Stimulated activated CD4-positive, alpha-beta T cell treated with anti-CD3 and anti-CD28 coated beads, Interleukin-12 subunit alpha, Interleukin-12 subunit beta, amount 100 ng/mL, for 48 hours (primary cell): ENCODE results near the gene SNRNP48.

ENCODE experiments used
- DNase-seq, 3 donors: peaks; one replicate each; pipeline ENCODE4 v3.0.0-alpha.2; 2020; ENCODE audit warnings: low read depth in 2 of 3, low spot score in 1 of 3

SNRNP48 gene

GRCh38 chr6:7559196-7559595 lies 30.8 kb upstream of the SNRNP48 start:
- no peak for DNase-seq

DNA sequence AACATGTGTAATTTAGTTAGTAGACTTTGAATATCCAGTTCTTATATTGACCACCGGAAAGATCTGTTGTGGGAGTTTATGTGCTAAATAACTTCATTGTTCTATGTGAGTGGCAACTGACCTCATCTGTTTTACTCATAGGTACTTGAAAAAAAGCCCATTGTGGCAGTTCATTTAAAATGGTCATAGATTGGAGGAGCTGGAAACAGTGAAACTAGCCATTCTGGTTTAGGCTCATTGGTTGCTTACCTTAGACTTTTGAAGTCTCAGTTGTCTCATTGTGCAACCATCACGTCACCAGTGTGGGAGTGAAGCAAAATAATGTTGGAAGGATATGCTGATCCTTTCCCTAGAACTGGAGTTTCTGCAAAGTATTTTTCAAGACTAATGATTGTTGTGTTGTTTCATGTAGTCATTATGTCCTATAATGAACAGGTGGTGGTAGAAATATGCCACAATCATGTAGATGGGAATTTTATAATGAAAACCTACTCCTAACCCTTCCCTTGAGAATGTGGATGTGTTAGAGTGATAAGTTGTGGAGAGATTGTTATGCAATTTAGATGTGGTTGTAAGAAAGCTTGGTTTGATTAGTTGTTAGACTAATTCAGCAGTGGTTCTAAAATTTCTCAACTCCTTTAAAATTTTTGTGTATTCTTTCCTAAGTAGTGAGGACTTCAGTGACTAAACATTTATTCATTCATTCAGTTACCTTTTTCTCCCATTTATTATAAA lies 30.2 kb upstream of the SNRNP48 start:
- DNase-seq = no peak

- DNase-seq = no peak
Measured at GRCh38 chr6:7561153-7561964, 28.6 kb upstream of the SNRNP48 start.

GRCh38 chr6:7562769-7563168 lies 27.2 kb upstream of the SNRNP48 start:
- no peak for DNase-seq

DNA sequence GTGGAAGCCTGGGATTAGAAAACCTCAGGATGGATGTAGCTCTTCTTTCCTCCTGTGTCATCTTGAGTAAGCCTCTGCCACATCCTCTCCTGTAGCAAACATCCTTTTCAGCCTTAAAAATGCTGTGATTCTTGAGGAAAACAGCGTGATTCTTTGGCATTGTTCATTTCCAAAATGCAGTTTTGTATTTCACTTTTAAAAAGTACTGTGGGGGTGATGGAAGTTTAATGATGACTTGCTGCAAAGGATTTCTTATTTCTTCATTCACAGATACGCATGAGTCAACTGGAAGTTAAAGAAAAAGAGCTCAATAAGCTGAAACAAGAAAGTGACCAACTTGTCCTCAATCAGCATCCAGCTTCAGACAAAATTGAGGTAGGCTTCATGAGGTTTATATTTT lies 23.9 kb upstream of the SNRNP48 start:
- DNase-seq = no peak

- no peak for DNase-seq
Measured at GRCh38 chr6:7566617-7567173, 23.3 kb upstream of the SNRNP48 start.

DNA sequence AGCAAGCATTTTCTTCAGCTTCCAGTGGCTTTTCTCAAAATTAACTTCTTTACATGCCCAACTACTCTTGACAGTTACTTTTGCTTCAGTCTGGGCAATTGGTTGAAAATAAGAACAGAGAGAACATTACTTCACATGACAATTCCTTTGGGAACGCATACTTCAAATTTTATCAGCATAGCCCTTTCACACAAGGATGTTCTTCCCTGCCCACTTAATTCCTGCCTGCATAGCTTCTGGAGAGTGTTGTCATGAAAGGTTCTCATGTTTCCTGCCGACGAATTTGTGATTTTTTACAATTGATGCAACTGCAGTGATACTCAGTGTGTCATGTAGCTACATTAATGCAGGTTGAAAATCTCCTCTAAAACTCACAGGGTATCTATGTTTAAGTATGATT lies 22.0 kb upstream of the SNRNP48 start:
- no peak for DNase-seq

- no peak for DNase-seq
Measured at GRCh38 chr6:7569082-7569481, 20.9 kb upstream of the SNRNP48 start.

DNA sequence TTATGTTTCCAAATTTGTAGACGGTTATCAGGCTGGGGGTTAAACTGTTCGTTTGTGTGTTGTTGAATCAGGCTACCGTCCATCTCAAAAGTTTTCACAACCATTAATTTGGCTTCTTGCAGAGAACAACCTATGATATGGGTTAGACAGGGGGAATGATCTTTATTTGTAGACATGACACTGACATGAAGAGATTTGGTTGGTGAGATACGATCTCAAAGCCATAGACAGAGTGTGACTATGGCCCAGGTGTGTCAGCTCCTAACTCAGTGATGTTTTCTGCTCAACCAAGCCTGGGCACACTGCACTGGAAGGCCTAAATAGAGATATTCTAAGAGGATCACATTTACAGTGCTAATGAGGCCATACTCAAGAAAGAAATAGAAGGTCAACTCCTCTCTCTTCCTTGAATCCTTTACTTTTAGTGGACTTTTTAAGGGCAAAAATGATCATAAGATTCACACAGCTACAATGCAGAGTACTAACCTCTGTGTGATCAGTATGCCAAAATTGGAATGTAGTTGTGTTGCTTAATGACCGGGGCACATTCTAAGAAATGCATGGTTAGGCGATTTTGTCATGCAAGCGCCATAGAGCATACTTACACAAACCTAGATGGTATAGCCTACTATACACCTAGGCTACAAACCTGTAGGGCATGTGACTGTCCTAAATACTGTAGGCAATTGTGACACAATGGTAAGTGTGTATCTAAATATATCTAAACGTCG lies 17.6 kb upstream of the SNRNP48 start:
- DNase-seq = no peak

DNA sequence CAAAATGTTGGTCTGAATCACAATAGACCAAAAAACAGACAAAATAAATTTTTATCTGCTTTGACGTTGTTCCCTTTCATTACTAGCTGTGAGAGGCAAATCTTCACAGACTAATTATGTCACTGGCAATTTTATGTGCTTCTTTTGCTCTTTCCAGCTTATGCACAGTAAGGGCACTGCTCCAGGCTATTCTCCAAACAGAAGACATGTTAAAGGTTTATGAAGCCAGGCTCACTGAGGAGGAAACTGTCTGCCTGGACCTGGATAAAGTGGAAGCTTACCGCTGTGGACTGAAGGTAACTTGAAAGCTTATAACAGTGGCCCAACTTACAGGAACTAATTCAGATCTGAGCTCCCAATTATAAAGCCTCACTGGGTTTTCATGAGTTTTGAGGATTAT lies 15.5 kb upstream of the SNRNP48 start:
- no peak for DNase-seq

GRCh38 chr6:7578516-7578915 lies 11.5 kb upstream of the SNRNP48 start:
- DNase-seq = no peak

DNA sequence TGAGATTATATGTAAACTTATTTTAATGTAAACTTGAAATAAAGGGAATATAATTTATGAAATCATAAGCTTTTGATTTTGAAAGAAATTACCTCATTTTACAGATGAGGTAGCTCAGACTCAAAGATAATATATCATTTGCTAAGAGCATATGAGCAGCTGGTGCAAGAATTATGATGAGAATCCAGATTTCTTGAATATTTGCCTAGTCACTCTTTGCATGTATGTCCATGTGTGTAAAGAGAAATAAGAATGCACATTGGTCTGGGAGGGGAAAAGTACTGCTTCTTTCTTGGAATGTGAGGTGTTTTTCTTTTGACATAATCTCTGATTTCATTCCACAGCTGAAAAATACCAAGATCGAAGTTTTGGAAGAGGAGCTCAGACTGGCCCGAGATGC lies 11.1 kb upstream of the SNRNP48 start:
- no peak for DNase-seq

DNA sequence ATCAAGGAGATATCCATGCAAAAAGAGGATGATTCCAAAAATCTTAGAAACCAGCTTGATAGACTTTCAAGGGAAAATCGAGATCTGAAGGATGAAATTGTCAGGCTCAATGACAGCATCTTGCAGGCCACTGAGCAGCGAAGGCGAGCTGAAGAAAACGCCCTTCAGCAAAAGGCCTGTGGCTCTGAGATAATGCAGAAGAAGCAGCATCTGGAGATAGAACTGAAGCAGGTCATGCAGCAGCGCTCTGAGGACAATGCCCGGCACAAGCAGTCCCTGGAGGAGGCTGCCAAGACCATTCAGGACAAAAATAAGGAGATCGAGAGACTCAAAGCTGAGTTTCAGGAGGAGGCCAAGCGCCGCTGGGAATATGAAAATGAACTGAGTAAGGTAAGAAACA lies 10.1 kb upstream of the SNRNP48 start:
- DNase-seq = no peak

DNA sequence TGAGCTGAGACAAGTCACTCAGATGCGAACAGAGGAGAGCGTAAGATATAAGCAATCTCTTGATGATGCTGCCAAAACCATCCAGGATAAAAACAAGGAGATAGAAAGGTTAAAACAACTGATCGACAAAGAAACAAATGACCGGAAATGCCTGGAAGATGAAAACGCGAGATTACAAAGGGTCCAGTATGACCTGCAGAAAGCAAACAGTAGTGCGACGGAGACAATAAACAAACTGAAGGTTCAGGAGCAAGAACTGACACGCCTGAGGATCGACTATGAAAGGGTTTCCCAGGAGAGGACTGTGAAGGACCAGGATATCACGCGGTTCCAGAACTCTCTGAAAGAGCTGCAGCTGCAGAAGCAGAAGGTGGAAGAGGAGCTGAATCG lies 9.5 kb upstream of the SNRNP48 start:
- DNase-seq = no peak

DNA sequence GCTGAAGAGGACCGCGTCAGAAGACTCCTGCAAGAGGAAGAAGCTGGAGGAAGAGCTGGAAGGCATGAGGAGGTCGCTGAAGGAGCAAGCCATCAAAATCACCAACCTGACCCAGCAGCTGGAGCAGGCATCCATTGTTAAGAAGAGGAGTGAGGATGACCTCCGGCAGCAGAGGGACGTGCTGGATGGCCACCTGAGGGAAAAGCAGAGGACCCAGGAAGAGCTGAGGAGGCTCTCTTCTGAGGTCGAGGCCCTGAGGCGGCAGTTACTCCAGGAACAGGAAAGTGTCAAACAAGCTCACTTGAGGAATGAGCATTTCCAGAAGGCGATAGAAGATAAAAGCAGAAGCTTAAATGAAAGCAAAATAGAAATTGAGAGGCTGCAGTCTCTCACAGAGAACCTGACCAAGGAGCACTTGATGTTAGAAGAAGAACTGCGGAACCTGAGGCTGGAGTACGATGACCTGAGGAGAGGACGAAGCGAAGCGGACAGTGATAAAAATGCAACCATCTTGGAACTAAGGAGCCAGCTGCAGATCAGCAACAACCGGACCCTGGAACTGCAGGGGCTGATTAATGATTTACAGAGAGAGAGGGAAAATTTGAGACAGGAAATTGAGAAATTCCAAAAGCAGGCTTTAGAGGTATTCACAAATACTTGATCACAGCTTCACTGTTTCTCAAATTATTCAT lies 8.9 kb upstream of the SNRNP48 start:
- no peak for DNase-seq

GRCh38 chr6:7585287-7585930 lies 4.6 kb upstream of the SNRNP48 start:
- no peak for DNase-seq

GRCh38 chr6:7587631-7588100 lies 2.3 kb upstream of the SNRNP48 start:
- no peak for DNase-seq

DNA sequence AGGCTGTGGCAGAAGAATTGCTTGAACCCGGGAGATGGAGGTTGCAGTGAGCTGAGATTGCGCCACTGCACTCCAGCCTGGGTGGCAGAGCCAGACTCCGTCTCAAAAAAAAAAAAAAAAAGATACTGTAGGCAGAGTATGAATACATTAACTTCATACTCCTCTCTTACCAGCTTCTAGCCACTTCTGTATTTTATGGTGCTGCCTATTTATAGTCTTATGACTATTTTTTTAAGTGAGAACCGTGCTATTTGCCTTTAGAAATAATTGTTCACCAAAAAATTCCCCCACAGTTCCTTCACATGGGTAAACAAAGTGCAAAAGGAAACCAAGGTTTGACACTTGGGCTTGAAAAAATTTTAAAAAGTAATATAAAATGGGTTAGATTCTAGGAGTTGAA lies 1.5 kb upstream of the SNRNP48 start:
- no peak for DNase-seq

DNA sequence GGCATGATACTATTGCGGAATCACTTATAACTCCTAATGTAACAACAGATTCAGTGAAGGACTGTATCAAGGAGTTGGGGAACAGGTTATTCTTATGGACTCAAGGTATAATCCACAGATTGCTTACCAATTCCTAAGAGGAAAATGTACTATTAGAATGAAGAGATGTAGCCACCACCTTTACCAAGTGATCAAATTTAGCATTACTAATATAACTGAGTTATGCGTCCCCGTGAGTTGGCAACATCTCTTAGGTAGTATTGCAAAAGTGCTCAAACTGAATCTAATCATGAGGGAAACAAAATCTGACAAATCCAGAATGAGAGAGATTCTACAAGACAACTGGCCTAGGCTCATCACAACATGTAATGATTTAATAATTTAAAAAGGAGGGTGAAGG lies 777 bp upstream of the SNRNP48 start:
- no peak for DNase-seq

- DNase-seq = no peak
Measured at GRCh38 chr6:7590918-7591302, 912 bp downstream of the SNRNP48 start.

- DNase-seq = no peak
Measured at GRCh38 chr6:7591770-7592169, 1.8 kb downstream of the SNRNP48 start.
